D721Med (cell line): ENCODE results near the gene UMODL1.
"Not testable (repeated sequence)": the region's sequence is repeated elsewhere in the genome, so short reads cannot be mapped to it uniquely, and the experiment has no call there.

ENCODE experiments used
- DNase-seq: peaks from one replicate; pipeline ENCODE4 v3.0.0; 2011; ENCODE audit warnings: low spot score; ENCODE audit not compliant: insufficient read length
- FAIRE-seq: peaks from 2 replicates; lab custom pipeline; 2011; peaks lifted over from hg19 to GRCh38; lab: Jason Lieb, UNC
- CTCF ChIP-seq: IDR thresholded peaks from 2 replicates; pipeline ENCODE4 v1.5.1; 2012; ENCODE audit warnings: mild to moderate bottlenecking, control low read depth; ENCODE audit not compliant: insufficient read depth; ENCODE audit errors: missing control alignments

The UMODL1 gene

GRCh38 chr21:42069843-42070242 lies 1.3 kb upstream of the UMODL1 start:
- no peak for TF ChIP-seq CTCF
- DNase-seq (no peak), FAIRE-seq (no peak)

GRCh38 chr21:42073145-42074099 lies 2.3 kb downstream of the UMODL1 start:
- no peak for DNase-seq
- TF ChIP-seq CTCF: no peak
- FAIRE-seq: no peak

- DNase-seq (no peak), FAIRE-seq (no peak)
- TF ChIP-seq CTCF: no peak
Measured at GRCh38 chr21:42075686-42076471, 4.8 kb downstream of the UMODL1 start.

GRCh38 chr21:42077685-42078238 lies 6.6 kb downstream of the UMODL1 start:
- FAIRE-seq, DNase-seq: not testable (repeated sequence)

GRCh38 chr21:42078247-42079007 lies 7.3 kb downstream of the UMODL1 start:
- DNase-seq, FAIRE-seq: not testable (repeated sequence)

- FAIRE-seq: no peak
- TF ChIP-seq CTCF: no peak
Measured at GRCh38 chr21:42079008-42079938, 8.2 kb downstream of the UMODL1 start.

GRCh38 chr21:42079939-42080787 lies 9.0 kb downstream of the UMODL1 start:
- DNase-seq: no peak
- FAIRE-seq: no peak
- no peak for TF ChIP-seq CTCF

More at GRCh38 chr21:42079008-42079938, 8.2 kb downstream of the UMODL1 start:
- DNase-seq: no peak
